Cardiac muscle cell (in vitro differentiated cells and primary cell): ENCODE data around the gene LSG1. TPM values are rescaled to one million over a fixed set of nuclear protein-coding genes. Genes with fewer than 3 reads are reported as not detected.

ENCODE experiments used
- DNase-seq, 2 donors: peaks; one replicate each; pipeline versions ENCODE4 v3.0.0 to v3.0.0-alpha.2; 2010 to 2017; ENCODE audit warnings: low read depth in 1 of 2, low spot score in 1 of 2
- H3K27ac ChIP-seq: fragments of 200-600 bp; sonication (generic); 2 replicates; pipeline ENCODE4 v1.5.1; 2016
- H3K27me3 ChIP-seq: fragments of 200-600 bp; sonication (generic); 2 replicates; pipeline ENCODE4 v1.6.0; 2016; ENCODE audit warnings: control low read depth
- H3K36me3 ChIP-seq: fragments of 200-600 bp; sonication (generic); 2 replicates; pipeline ENCODE4 v1.5.1; 2016; ENCODE audit warnings: control low read depth
- H3K4me1 ChIP-seq: fragments of 200-600 bp; sonication (generic); 2 replicates; pipeline ENCODE4 v1.8.1; 2017; ENCODE audit warnings: low read depth, mild to moderate bottlenecking, mixed run types
- H3K4me3 ChIP-seq: fragments of 200-600 bp; sonication (generic); 2 replicates; pipeline ENCODE4 v1.5.1; 2016; ENCODE audit warnings: mild to moderate bottlenecking
- H3K9me3 ChIP-seq: fragments of 200-600 bp; sonication (generic); 2 replicates; pipeline ENCODE4 v1.5.1; 2017; ENCODE audit warnings: low read depth, mild to moderate bottlenecking, control low read depth
- polyA plus RNA-seq: library from polyadenylated mRNA; unstranded; fragments of >200 nt; fragmentation: Nextera tagmentation; extraction: Ambion mirVana; gene quantifications from 2 replicates; pipeline ENCODE4 v1.2.1, GENCODE V29; 2016
- total RNA-seq: library from RNA; depleted of rRNA; stranded (reverse); fragments of >200 nt; gene quantifications from 2 replicates; pipeline ENCODE4 v1.2.3, GENCODE V29; 2016
- TF ChIP-seq, protein P1 (sequence below): IDR thresholded peaks from 2 replicates; pipeline ENCODE4 v1.5.1; 2012; ENCODE audit warnings: low read depth, mild to moderate bottlenecking, low read length

Gene LSG1
- total and polyA plus RNA-seq, 2 experiments from 2014 or later: 15.7 to 20.3 TPM

- Histone ChIP-seq H3K27me3 (no peaks in the 10 kb centered on the region), H3K27ac (no peak overlapping the region), H3K9me3 (no peaks in the 10 kb centered on the region), H3K36me3 (no peaks in the 10 kb centered on the region), H3K4me3 (peak overlapping the region; percentile 64), H3K4me1 (peaks cover 14% of the 10 kb centered on the region)
- DNase-seq: peak; percentile 56 to 70
- TF ChIP-seq, protein P1, sequence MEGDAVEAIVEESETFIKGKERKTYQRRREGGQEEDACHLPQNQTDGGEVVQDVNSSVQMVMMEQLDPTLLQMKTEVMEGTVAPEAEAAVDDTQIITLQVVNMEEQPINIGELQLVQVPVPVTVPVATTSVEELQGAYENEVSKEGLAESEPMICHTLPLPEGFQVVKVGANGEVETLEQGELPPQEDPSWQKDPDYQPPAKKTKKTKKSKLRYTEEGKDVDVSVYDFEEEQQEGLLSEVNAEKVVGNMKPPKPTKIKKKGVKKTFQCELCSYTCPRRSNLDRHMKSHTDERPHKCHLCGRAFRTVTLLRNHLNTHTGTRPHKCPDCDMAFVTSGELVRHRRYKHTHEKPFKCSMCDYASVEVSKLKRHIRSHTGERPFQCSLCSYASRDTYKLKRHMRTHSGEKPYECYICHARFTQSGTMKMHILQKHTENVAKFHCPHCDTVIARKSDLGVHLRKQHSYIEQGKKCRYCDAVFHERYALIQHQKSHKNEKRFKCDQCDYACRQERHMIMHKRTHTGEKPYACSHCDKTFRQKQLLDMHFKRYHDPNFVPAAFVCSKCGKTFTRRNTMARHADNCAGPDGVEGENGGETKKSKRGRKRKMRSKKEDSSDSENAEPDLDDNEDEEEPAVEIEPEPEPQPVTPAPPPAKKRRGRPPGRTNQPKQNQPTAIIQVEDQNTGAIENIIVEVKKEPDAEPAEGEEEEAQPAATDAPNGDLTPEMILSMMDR: no peak
Observed at GRCh38 chr3:194686816-194687637, 15.0 kb upstream of the LSG1 start.

- no peak for DNase-seq
- peak overlapping the region; percentile 64 for H3K4me3 ChIP-seq
Observed at GRCh38 chr3:194686414-194686815, 14.4 kb upstream of the LSG1 start.

GRCh38 chr3:194685718-194686413 lies 13.9 kb upstream of the LSG1 start, which contains the start of gene FAM43A:
FAM43A (plus strand) TSS chr3:194685883; CDS start chr3:194686827, 944 bp downstream.
- peaks cover 14% of the 10 kb centered on the region for H3K4me1 ChIP-seq
- TF ChIP-seq, protein P1: peak; percentile 33

More at GRCh38 chr3:194686414-194686815, 14.4 kb upstream of the LSG1 start:
- Histone ChIP-seq H3K27ac (no peak overlapping the region), H3K9me3 (no peaks in the 10 kb centered on the region), H3K4me1 (peaks cover 14% of the 10 kb centered on the region), H3K36me3 (no peaks in the 10 kb centered on the region), H3K27me3 (no peaks in the 10 kb centered on the region)
- TF ChIP-seq, protein P1: no peak

GRCh38 chr3:194685065-194685717 lies 13.2 kb upstream of the LSG1 start:
- Histone ChIP-seq H3K4me3 (peak overlapping the region; percentile 64), H3K27me3 (no peaks in the 10 kb centered on the region), H3K36me3 (no peaks in the 10 kb centered on the region), H3K4me1 (peaks cover 14% of the 10 kb centered on the region), H3K9me3 (no peaks in the 10 kb centered on the region), H3K27ac (no peak overlapping the region)
- no peak for DNase-seq
- TF ChIP-seq, protein P1: no peak

More at GRCh38 chr3:194685718-194686413, 13.9 kb upstream of the LSG1 start, which contains the start of gene FAM43A:
- Histone ChIP-seq H3K9me3 (no peaks in the 10 kb centered on the region), H3K27me3 (no peaks in the 10 kb centered on the region), H3K27ac (no peak within 1 kb of the TSS), H3K36me3 (no peaks in the 10 kb centered on the region), H3K4me3 (peak within 1 kb of the TSS; percentile 64)
- peak; percentile 93 to 97 for DNase-seq

- no peak for DNase-seq
- TF ChIP-seq, protein P1: no peak
- no peak overlapping the region for H3K27ac ChIP-seq
- H3K36me3 ChIP-seq: no peaks in the 10 kb centered on the region
- H3K9me3 ChIP-seq: no peaks in the 10 kb centered on the region
- no peaks in the 10 kb centered on the region for H3K27me3 ChIP-seq
- H3K4me1 ChIP-seq: peaks cover under 1% of the 10 kb centered on the region
- no peak overlapping the region for H3K4me3 ChIP-seq
Observed at GRCh38 chr3:194683380-194683779, 11.4 kb upstream of the LSG1 start.
